Ovary (tissue), 9 donors: Measurements from ENCODE around the gene IPO9. TPM values are rescaled to one million over a fixed set of nuclear protein-coding genes. Genes with fewer than 3 reads are reported as not detected.
"Not testable (repeated sequence)": the region's sequence is repeated elsewhere in the genome, so short reads cannot be mapped to it uniquely, and the experiment has no call there.

Experiments used
- DNase-seq, 5 donors: peaks; one replicate each; pipeline ENCODE4 v3.0.0-alpha.2; 2019 to 2020
- H3K27ac ChIP-seq, 2 donors: fragments of 200-600 bp; one replicate each; pipeline versions ENCODE4 v1.5.1 to v1.8.0; 2019 to 2022
- H3K27me3 ChIP-seq: fragments of 200-600 bp; one replicate; pipeline ENCODE4 v1.8.0; 2022
- H3K36me3 ChIP-seq: fragments of 200-600 bp; sonication (generic); one replicate; pipeline ENCODE4 v1.5.1; 2019
- H3K4me1 ChIP-seq: one replicate; pipeline ENCODE4 v1.8.1; 2013; ENCODE audit warnings: mild to moderate bottlenecking, moderate library complexity; ENCODE audit not compliant: insufficient read depth
- H3K4me3 ChIP-seq: fragments of 200-600 bp; sonication (generic); one replicate; pipeline ENCODE4 v1.5.1; 2017
- H3K9me3 ChIP-seq, 2 donors: fragments of 200-600 bp in 1 of 2; sonication (generic) in 1 of 2; one replicate each; pipeline versions ENCODE4 v1.5.1 to v1.8.1; 2013 to 2019; ENCODE audit warnings: mild to moderate bottlenecking in 1 of 2, moderate library complexity in 1 of 2
- CTCF ChIP-seq, 3 donors: fragments of 450-650 bp in 2 of 3; fragments of 200-600 bp in 1 of 3; IDR thresholded peaks; one replicate each; pipeline versions ENCODE4 v1.5.1 to v1.8.0; 2016 to 2022; ENCODE audit warnings: antibody characterized with exemption in 3 of 3, mild to moderate bottlenecking in 1 of 3
- EP300 ChIP-seq: sonication (generic); formaldehyde crosslinking; IDR thresholded peaks from one replicate; pipeline ENCODE4 v1.6.1; 2017; ENCODE audit warnings: antibody characterized with exemption
- POLR2A ChIP-seq: fragments of 450-650 bp; IDR thresholded peaks from one replicate; pipeline ENCODE4 v1.6.1; 2017; ENCODE audit warnings: antibody characterized with exemption, mild to moderate bottlenecking, moderate library complexity
- WGBS, 3 donors: extraction: QIAGEN DNeasy Blood & Tissue Kit in 1 of 3; methylation state at CpG; one replicate each; pipeline versions ENCODE4 v1.1.5 to v1.1.7; 2013 to 2017; 5-methylcytosine and 5-hydroxymethylcytosine counted together
- intact Hi-C, 4 donors: fragments of 100-400 bp; cut with DNase I; formaldehyde crosslinking; loops; one replicate each; pipeline versions ENCODE4 v1.11.0 to v1.15.1; 2022 to 2023
- polyA plus RNA-seq, 2 donors: library from polyadenylated mRNA; stranded (reverse); fragments of 200-250 nt in 1 of 2; fragments of 350-450 nt in 1 of 2; fragmentation: Illumina TruSeq in 1 of 2; extraction: RNeasy Lipid Tissue Mini Kit (QIAGEN cat#74804) in 1 of 2; gene quantifications; one replicate each; pipeline ENCODE4 v1.2.3, GENCODE V29; 2013 to 2014
- total RNA-seq, 7 donors: library from RNA; depleted of rRNA in 2 of 7; stranded (reverse); fragments of >200 nt in 2 of 7; fragmentation: NEBNext Ultra II Directional in 3 of 7; extraction: Animal tissue kit (Norgen Biotek cat#: 25700) in 3 of 7; gene quantifications; one replicate each; pipeline versions ENCODE4 v1.1.0 to v1.2.4, GENCODE V29; 2016 to 2023
- donor health status: DM: no; HTN: no; CAD: no; lungs with moderate emphysema.
- donor health status: DM: no; HTN: no; CAD: no.
- donor health status: Bipolar disorder and iron deficiency.
- donor health status: DM: yes; HTN: yes; CAD: no.
- donor health status: DM: no; HTN: no; CAD: no.
- donor health status: DM: yes; HTN: yes; CAD: no.

The IPO9 gene
- total and polyA plus RNA-seq, 9 donors = 12.9 to 43.8 (median 39.4) TPM

GRCh38 chr1:201834621-201835020 lies 5.7 kb downstream of the IPO9 start:
- peaks cover 9% of the 10 kb centered on the region for H3K4me1 ChIP-seq
- no peaks in the 10 kb centered on the region for H3K27me3 ChIP-seq
- 96 to 97% (median 96%) methylated on average over 5 of the region's 5 CpGs for WGBS, 3 donors
- DNase-seq = no peak
- no peak for TF ChIP-seq CTCF (IDR thresholded peaks at IDR 0.05)
- TF ChIP-seq POLR2A = no peak
- TF ChIP-seq EP300 = no peak
- no peak overlapping the region for H3K27ac ChIP-seq
- intact Hi-C loops = no loop called here
- no peaks in the 10 kb centered on the region for H3K9me3 ChIP-seq
- no peak overlapping the region for H3K4me3 ChIP-seq
- H3K36me3 ChIP-seq = no peaks in the 10 kb centered on the region

DNA sequence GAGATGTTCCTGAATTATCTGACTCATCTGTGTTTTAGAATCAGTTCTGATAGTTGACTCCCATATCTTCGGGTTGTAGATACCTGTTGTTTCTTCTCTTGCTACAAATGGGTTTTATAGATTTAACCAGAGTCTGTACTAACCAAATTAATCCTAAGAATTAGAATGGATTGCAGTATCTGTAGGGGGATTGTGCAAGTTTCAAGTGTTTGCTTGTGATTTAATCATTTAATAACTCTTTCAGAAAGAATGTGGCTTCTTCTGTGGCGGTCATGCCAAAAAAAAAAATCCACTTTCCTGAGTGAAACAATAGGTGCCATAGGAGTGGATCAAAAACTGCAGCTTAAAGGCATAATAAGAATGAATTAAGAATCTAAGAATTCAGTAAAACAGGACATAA lies 9.4 kb downstream of the IPO9 start:
- DNase-seq = no peak
- 58 to 81% (median 66%) methylated on average over 2 of the region's 2 CpGs for WGBS, 3 donors
- H3K36me3 ChIP-seq = no peaks in the 10 kb centered on the region
- H3K4me3 ChIP-seq = no peak overlapping the region
- intact Hi-C loops = no loop called here
- H3K4me1 ChIP-seq = peaks cover 2% of the 10 kb centered on the region
- TF ChIP-seq EP300 (no peak), POLR2A (no peak), CTCF (IDR thresholded peaks at IDR 0.05) (no peak)
- H3K9me3 ChIP-seq = no peaks in the 10 kb centered on the region
- H3K27me3 ChIP-seq = no peaks in the 10 kb centered on the region
- no peak overlapping the region for H3K27ac ChIP-seq

DNA sequence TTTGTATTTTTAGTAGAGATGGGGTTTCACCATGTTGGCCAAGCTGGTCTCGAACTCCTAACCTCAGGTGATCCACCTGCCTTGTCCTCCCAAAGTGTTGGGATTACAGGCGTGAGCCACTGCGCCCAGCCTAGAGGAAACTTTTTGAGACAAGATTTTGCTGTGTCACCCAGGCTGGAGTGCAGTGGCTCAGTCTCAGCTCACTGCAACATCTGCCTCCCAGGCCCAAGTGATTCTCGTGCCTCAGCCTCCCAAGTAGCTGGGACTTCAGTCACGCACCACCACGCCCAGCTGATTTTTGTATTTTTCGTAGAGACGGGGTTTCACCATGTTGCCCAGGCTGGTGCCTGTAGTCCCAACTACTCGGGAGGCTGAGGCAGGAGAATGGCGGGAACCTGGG lies 10.1 kb downstream of the IPO9 start:
- DNase-seq, H3K9me3 ChIP-seq, H3K4me3 ChIP-seq, H3K4me1 ChIP-seq, H3K27ac ChIP-seq, intact Hi-C loops, H3K27me3 ChIP-seq, H3K36me3 ChIP-seq: not testable (repeated sequence)
- WGBS, 3 donors = 97 to 99% (median 98%) methylated on average over 10 of the region's 10 CpGs

- intact Hi-C loops = no loop called here
- no peak overlapping the region for H3K4me3 ChIP-seq
- H3K36me3 ChIP-seq = no peaks in the 10 kb centered on the region
- DNase-seq = no peak
- no peaks in the 10 kb centered on the region for H3K9me3 ChIP-seq
- no peak overlapping the region for H3K27ac ChIP-seq
- no peak for TF ChIP-seq EP300
- TF ChIP-seq POLR2A = no peak
- TF ChIP-seq CTCF (IDR thresholded peaks at IDR 0.05) = no peak
- WGBS, 3 donors = 92 to 96% (median 96%) methylated on average over 4 of the region's 4 CpGs
- no peaks in the 10 kb centered on the region for H3K27me3 ChIP-seq
- H3K4me1 ChIP-seq = no peaks in the 10 kb centered on the region
These were observed 11.1 kb downstream of the IPO9 start for GRCh38 chr1:201840055-201840454.

DNA sequence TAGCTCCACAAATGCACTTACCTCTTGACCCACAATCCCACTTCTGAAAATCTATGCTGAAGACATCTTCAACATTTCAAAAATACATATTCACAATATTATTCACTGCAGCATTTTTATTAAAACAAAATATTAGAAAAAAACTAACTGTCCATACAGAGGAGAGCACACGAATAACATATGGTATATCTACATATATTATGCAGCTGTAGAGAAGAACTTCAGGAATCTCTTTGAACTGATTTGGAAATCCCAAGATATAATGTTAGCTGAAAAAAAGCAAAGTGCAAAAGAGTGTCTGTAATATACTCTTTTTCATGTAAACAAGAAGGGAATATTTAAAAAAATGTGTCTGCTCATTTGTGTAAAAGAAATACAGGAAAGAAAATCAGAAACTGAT lies 11.5 kb downstream of the IPO9 start:
- TF ChIP-seq POLR2A = no peak
- no peak for TF ChIP-seq EP300
- TF ChIP-seq CTCF (IDR thresholded peaks at IDR 0.05) = no peak
- no peaks in the 10 kb centered on the region for H3K36me3 ChIP-seq
- no peaks in the 10 kb centered on the region for H3K27me3 ChIP-seq
- no peaks in the 10 kb centered on the region for H3K9me3 ChIP-seq
- no peak overlapping the region for H3K27ac ChIP-seq
- no peak overlapping the region for H3K4me3 ChIP-seq
- no peaks in the 10 kb centered on the region for H3K4me1 ChIP-seq
- WGBS, 3 donors = 93 to 100% (median 96%) methylated on average over 1 of the region's 1 CpG
- DNase-seq = no peak
- intact Hi-C loops = no loop called here
